ENCODE results near the gene ATP5MG.
A peak's percentile ranks its signal among the peaks of the same experiment; 100 is the strongest.

ATP5MG gene

GRCh38 chr11:118430956-118431355 lies 29.6 kb downstream of the ATP5MG start:
- no peak for TF ChIP-seq GATA2 (IDR thresholded peaks at IDR 0.05; ENCODE audit: low read depth, low read length)
- no peak for TF ChIP-seq GATA3 (IDR thresholded peaks at IDR 0.05; ENCODE audit: low read depth, low read length)

- TF ChIP-seq GATA3 (IDR thresholded peaks at IDR 0.05; ENCODE audit: low read depth, low read length) (no peak), GATA2 (IDR thresholded peaks at IDR 0.05; ENCODE audit: low read depth, low read length) (0 out of 2 replicates have a peak, but pooled peaks have one; percentile 38)
Measured at GRCh38 chr11:118434123-118434552, 32.7 kb downstream of the ATP5MG start.

- TF ChIP-seq GATA3 (IDR thresholded peaks at IDR 0.05; ENCODE audit: low read depth, low read length): no peak
- TF ChIP-seq GATA2 (IDR thresholded peaks at IDR 0.05; ENCODE audit: low read depth, low read length): no peak; the same call in 1 of the 2 replicates
Measured at GRCh38 chr11:118434553-118435289, 33.3 kb downstream of the ATP5MG start.

DNA sequence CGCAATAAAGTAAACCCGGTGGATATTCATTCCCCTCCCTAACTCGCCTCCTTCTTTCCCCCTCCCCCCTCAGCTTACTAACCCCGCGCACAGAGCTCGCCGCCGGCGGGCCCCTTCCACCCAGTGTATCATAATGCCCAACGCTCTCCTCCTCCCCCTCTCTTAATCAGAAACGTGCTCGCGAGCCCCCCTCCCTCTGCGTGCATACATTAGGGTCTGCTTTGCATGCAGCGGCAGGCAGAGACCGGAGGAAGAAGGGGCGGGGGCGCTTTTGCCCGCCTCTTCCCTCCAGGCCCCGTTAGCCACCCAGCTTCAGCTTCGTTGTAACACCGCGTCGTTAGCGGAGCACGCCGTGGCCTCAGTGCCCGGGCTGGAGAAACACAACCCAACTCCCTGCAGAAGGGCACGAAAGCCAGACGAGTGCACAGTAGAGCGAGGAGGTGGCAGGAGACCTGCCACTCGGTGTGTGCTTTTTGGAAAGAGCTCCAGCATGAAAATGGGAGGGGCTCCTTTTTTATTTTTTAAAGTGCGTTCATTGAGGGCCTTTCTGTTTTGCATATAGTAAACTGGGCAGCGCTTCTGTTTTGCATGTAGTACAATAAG lies 34.0 kb downstream of the ATP5MG start:
- no peak for TF ChIP-seq GATA3 (IDR thresholded peaks at IDR 0.05; ENCODE audit: low read depth, low read length)
- no peak for TF ChIP-seq GATA2 (IDR thresholded peaks at IDR 0.05; ENCODE audit: low read depth, low read length)

DNA sequence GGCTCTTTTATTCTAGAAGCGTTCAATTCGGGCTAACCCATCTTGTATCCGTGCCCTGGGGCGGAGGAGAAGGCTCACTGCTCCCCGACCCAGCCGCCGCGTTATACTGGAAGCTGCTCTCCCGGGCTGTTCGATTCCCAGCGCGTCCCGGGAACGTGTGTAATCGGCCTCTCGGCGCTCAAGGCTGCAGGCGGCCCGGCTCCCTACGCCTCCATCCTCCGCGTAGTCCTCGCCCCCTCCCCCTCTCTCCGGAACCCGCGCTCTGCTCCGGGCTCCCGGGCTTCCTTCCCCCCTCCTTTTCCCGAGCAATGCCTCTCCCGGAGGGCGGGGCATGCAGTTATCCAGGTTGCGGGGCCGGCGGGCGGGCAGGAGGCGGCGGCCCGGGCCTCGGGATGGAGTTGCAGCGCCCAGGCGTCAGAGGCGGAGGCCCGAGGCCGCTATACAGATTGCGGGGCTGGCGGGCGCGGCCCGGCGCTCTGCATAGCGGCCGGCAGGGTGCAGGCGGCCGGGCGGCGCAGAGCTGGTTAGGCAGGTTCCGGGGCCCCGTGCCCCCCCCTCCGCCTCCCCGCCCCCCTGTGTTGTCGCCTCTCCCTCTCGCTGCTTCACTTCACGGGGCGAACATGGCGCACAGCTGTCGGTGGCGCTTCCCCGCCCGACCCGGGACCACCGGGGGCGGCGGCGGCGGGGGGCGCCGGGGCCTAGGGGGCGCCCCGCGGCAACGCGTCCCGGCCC lies 34.7 kb downstream of the ATP5MG start, which contains the start of gene KMT2A:
Gene KMT2A, plus strand, starts transcription at position 600 of the 732 bp plus-strand sequence. Its CDS starts 21 bp downstream, at position 621.
- TF ChIP-seq GATA2 (IDR thresholded peaks at IDR 0.05; ENCODE audit: low read depth, low read length) (no peak), GATA3 (IDR thresholded peaks at IDR 0.05; ENCODE audit: low read depth, low read length) (no peak)

- TF ChIP-seq GATA3 (IDR thresholded peaks at IDR 0.05; ENCODE audit: low read depth, low read length): no peak
- TF ChIP-seq GATA2 (IDR thresholded peaks at IDR 0.05; ENCODE audit: low read depth, low read length): no peak
Measured at GRCh38 chr11:118436639-118437207, 35.3 kb downstream of the ATP5MG start.

DNA sequence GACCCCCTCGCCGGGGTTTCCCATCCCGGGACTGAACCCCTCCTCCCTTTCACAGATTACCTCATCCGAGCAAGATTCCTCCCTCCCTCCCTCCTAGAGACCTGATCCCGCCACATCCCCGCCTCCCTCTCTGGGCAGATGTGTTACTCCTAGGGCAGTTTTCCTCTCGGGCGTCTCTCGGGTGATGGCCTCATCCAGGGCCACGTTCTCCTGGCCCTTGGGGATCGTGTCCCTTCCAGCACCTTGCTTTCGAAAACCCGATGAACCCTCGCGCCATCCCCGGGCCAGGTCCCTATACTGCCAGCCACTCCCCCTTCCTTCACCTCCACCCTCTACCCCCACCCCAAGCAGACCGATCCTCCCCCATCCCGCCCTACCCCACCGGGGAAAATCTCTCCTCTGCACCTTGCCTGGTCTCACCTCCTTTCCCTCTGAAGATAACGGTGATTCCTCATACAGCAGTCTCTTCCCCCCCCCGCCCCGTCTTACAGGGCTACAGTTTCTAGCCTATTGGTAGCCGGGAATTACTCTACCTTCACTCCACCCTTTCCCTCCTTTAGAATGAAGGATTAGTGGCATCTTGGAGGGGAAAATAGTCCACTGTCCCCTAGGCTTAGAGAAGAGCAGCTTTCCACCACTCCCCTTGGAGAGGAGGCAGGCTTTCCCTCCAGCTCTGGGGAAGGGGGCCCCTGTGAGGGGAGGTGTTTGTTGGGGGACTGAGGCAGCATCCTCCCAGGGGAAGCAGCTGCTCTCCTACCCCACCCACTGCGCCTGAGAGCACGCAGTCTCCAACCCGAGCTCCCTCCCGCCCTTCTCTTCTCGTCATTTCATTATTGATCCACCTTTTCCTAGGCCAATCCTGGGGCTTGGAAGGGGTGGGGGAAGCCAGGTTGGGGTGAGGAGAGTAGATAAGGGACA lies 36.1 kb downstream of the ATP5MG start:
- TF ChIP-seq GATA3 (IDR thresholded peaks at IDR 0.05; ENCODE audit: low read depth, low read length) (no peak), GATA2 (IDR thresholded peaks at IDR 0.05; ENCODE audit: low read depth, low read length) (no peak)

DNA sequence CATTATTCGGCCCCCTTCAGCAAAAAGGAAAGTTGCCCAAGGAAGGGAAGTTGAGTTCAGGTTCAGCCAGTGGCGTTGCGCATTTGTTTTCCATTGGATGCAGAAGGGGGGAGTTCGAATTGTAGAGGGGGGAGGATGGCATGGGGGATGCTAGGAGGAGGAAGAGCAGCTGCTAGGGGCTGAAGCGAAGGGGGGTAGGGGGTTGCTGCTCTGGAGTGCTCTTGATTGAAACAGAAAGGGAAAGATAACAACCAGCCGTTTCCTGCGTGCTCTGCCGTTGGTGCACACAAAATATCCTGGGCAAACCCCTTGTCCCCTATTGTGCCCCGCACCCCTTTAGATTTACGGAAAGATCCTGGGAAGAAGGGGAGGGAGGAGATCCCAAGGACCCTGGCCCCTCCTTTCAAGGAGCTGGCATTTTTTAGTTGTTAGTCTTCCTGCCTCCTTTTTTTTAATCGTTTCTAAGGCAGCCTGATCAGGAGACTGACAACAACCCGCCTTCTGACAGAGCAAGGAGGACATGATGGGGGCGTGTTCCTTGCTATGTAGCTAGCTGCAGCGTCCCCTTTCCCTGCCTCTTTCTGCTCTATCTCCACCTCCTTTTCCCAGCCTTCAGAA lies 37.0 kb downstream of the ATP5MG start:
- TF ChIP-seq GATA3 (IDR thresholded peaks at IDR 0.05; ENCODE audit: low read depth, low read length) (no peak), GATA2 (IDR thresholded peaks at IDR 0.05; ENCODE audit: low read depth, low read length) (no peak)

DNA sequence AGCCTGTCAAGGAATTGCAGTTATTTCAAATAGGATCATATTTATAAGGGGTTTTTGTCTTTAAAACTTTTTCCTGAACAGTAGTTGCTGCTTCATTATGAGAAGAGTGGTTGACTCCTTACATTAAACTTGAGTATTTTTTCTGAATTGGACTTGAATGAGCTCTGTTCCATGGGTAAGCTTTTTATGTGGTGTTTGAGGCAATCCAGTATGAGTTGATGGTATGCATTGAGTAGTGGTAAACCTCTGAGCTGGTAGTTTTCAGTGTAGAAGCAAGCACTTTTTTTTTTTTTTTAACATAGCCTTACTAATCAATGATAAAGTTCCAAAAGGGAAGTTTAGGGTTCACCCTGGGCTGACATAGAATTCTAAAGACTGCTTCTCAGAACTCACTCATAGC lies 38.2 kb downstream of the ATP5MG start:
- TF ChIP-seq GATA3 (IDR thresholded peaks at IDR 0.05; ENCODE audit: low read depth, low read length): no peak
- no peak for TF ChIP-seq GATA2 (IDR thresholded peaks at IDR 0.05; ENCODE audit: low read depth, low read length)

GRCh38 chr11:118441770-118442275 lies 40.4 kb downstream of the ATP5MG start:
- TF ChIP-seq GATA3 (IDR thresholded peaks at IDR 0.05; ENCODE audit: low read depth, low read length): no peak
- no peak for TF ChIP-seq GATA2 (IDR thresholded peaks at IDR 0.05; ENCODE audit: low read depth, low read length)

GRCh38 chr11:118442301-118442700 lies 40.9 kb downstream of the ATP5MG start:
- TF ChIP-seq GATA2 (IDR thresholded peaks at IDR 0.05; ENCODE audit: low read depth, low read length) (no peak), GATA3 (IDR thresholded peaks at IDR 0.05; ENCODE audit: low read depth, low read length) (no peak)

- TF ChIP-seq GATA2 (IDR thresholded peaks at IDR 0.05; ENCODE audit: low read depth, low read length) (no peak), GATA3 (IDR thresholded peaks at IDR 0.05; ENCODE audit: low read depth, low read length) (no peak)
Measured at GRCh38 chr11:118442908-118443589, 41.6 kb downstream of the ATP5MG start.

All from SH-SY5Y (cell line).